H9 (cell line): ENCODE data around the gene FLT3LG. TPM values are rescaled to one million over a fixed set of nuclear protein-coding genes. Genes with fewer than 3 reads are reported as not detected.

Experiments used
- DNase-seq: peaks from one replicate; pipeline ENCODE4 v3.0.0-alpha.2; 2017
- H2AFZ ChIP-seq: one replicate; pipeline ENCODE4 v1.6.1; 2013; ENCODE audit warnings: mild to moderate bottlenecking, low read length, control low read depth, moderate library complexity
- H2AK5ac ChIP-seq: 2 replicates; pipeline ENCODE4 v1.6.1; 2013; ENCODE audit warnings: low read length, control low read depth, mixed read lengths; ENCODE audit not compliant: insufficient read length
- H2BK120ac ChIP-seq: one replicate; pipeline ENCODE4 v1.6.1; 2013; ENCODE audit warnings: low read depth, mild to moderate bottlenecking, low read length, control low read depth, inconsistent platforms; ENCODE audit not compliant: poor library complexity, severe bottlenecking
- H2BK12ac ChIP-seq: 2 replicates; pipeline ENCODE4 v1.6.1; 2013; ENCODE audit warnings: low read length, control low read depth, mixed read lengths, low read depth; ENCODE audit not compliant: insufficient read length
- H2BK15ac ChIP-seq: 2 replicates; pipeline ENCODE4 v1.6.1; 2013; ENCODE audit warnings: low read depth, low read length, control low read depth
- H2BK20ac ChIP-seq: one replicate; pipeline ENCODE4 v1.6.1; 2013; ENCODE audit warnings: low read depth, mild to moderate bottlenecking, low read length, control low read depth, inconsistent platforms; ENCODE audit not compliant: poor library complexity, severe bottlenecking
- H2BK5ac ChIP-seq: 2 replicates; pipeline ENCODE4 v1.6.1; 2013; ENCODE audit warnings: low read length, control low read depth, mixed read lengths; ENCODE audit not compliant: insufficient read length
- H3K14ac ChIP-seq: 2 replicates; pipeline ENCODE4 v1.6.1; 2013; ENCODE audit warnings: low read length, control low read depth; ENCODE audit not compliant: insufficient read depth
- H3K18ac ChIP-seq: 2 replicates; pipeline ENCODE4 v1.6.1; 2013; ENCODE audit warnings: low read depth, mild to moderate bottlenecking, mixed read lengths, low read length, control low read depth; ENCODE audit not compliant: insufficient read length
- H3K23ac ChIP-seq: 2 replicates; pipeline ENCODE4 v1.6.1; 2013; ENCODE audit warnings: low read length, control low read depth, mixed read lengths, low read depth; ENCODE audit not compliant: insufficient read length
- H3K23me2 ChIP-seq: 2 replicates; pipeline ENCODE4 v1.6.1; 2013; ENCODE audit warnings: low read depth, mild to moderate bottlenecking, mixed read lengths, low read length, control low read depth; ENCODE audit not compliant: insufficient read length, poor library complexity, severe bottlenecking
- H3K27ac ChIP-seq: 2 replicates; pipeline ENCODE4 v1.5.1; 2013; ENCODE audit warnings: low read length, control low read depth, mixed read lengths, low read depth; ENCODE audit not compliant: insufficient read length
- H3K27me3 ChIP-seq: 2 replicates; pipeline ENCODE4 v1.6.1; 2013; ENCODE audit warnings: low read length, control low read depth, inconsistent platforms; ENCODE audit not compliant: insufficient read depth
- H3K4ac ChIP-seq: 2 replicates; pipeline ENCODE4 v1.6.1; 2013; ENCODE audit warnings: low read depth, mild to moderate bottlenecking, control low read depth, inconsistent platforms, low read length, moderate library complexity
- H3K4me1 ChIP-seq: 2 replicates; pipeline ENCODE4 v1.6.1; 2013; ENCODE audit warnings: low read length, control low read depth, inconsistent platforms; ENCODE audit not compliant: insufficient read depth
- H3K4me2 ChIP-seq: 2 replicates; pipeline ENCODE4 v1.6.1; 2013; ENCODE audit warnings: low read length, control low read depth, mixed read lengths; ENCODE audit not compliant: insufficient read length, insufficient read depth
- H3K56ac ChIP-seq: 2 replicates; pipeline ENCODE4 v1.6.1; 2013; ENCODE audit warnings: low read depth, mild to moderate bottlenecking, mixed read lengths, low read length, control low read depth; ENCODE audit not compliant: insufficient read length
- H3K79me1 ChIP-seq: 2 replicates; pipeline ENCODE4 v1.6.1; 2013; ENCODE audit warnings: low read depth, mild to moderate bottlenecking, moderate library complexity, low read length, control low read depth, inconsistent platforms; ENCODE audit not compliant: insufficient read depth, poor library complexity, severe bottlenecking
- H3K79me2 ChIP-seq: 2 replicates; pipeline ENCODE4 v1.6.1; 2013; ENCODE audit warnings: low read length, control low read depth, inconsistent platforms; ENCODE audit not compliant: insufficient read depth
- H3K9ac ChIP-seq: 2 replicates; pipeline ENCODE4 v1.6.1; 2013; ENCODE audit warnings: low read length, control low read depth, mixed read lengths; ENCODE audit not compliant: insufficient read length; ENCODE audit errors: extremely low read depth
- H3K9me3 ChIP-seq: one replicate; pipeline ENCODE4 v1.6.1; 2013; ENCODE audit warnings: low read depth, low read length, inconsistent platforms; ENCODE audit not compliant: control insufficient read depth
- H3T11ph ChIP-seq: one replicate; pipeline ENCODE4 v1.6.1; 2013; ENCODE audit warnings: mild to moderate bottlenecking, low read length, control low read depth, inconsistent platforms
- H4K20me1 ChIP-seq: one replicate; pipeline ENCODE4 v1.6.1; 2013; ENCODE audit not compliant: control insufficient read depth, insufficient read length, insufficient read depth
- H4K5ac ChIP-seq: 2 replicates; pipeline ENCODE4 v1.6.1; 2013; ENCODE audit warnings: low read depth, mild to moderate bottlenecking, mixed read lengths, low read length, control low read depth; ENCODE audit not compliant: insufficient read length
- H4K8ac ChIP-seq: replicated peaks from 2 replicates; pipeline ENCODE4 v1.6.1; 2013; ENCODE audit warnings: low read length, control low read depth, mixed read lengths, low read depth; ENCODE audit not compliant: insufficient read length
- H4K91ac ChIP-seq: 2 replicates; pipeline ENCODE4 v1.6.1; 2013; ENCODE audit warnings: low read depth, mild to moderate bottlenecking, moderate library complexity, mixed read lengths, low read length, control low read depth; ENCODE audit not compliant: insufficient read length
- H3K27ac Mint-ChIP-seq, 3 experiments: 2 replicates in 2 of 3; 3 replicates in 1 of 3; pipeline ENCODE4 v1.8.0; 2020 to 2021; ENCODE audit warnings: mixed read lengths in 3 of 3, mild to moderate bottlenecking in 1 of 3, moderate library complexity in 1 of 3
- H3K27me3 Mint-ChIP-seq: 2 replicates; pipeline ENCODE4 v1.8.0; 2021; ENCODE audit warnings: low read depth, mild to moderate bottlenecking, moderate library complexity, mixed read lengths
- H3K36me3 Mint-ChIP-seq, 3 experiments: 2 replicates in 2 of 3; 3 replicates in 1 of 3; pipeline ENCODE4 v1.8.0; 2020 to 2021; ENCODE audit warnings: low read depth in 3 of 3, mixed read lengths in 3 of 3; ENCODE audit not compliant: insufficient read depth in 1 of 3
- H3K4me1 Mint-ChIP-seq, 2 experiments: 2 replicates each; pipeline ENCODE4 v1.8.0; 2020; ENCODE audit warnings: mixed read lengths in 2 of 2
- H3K4me3 Mint-ChIP-seq, 2 experiments: 2 replicates in 1 of 2; 3 replicates in 1 of 2; pipeline ENCODE4 v1.8.0; 2020 to 2021; ENCODE audit warnings: mild to moderate bottlenecking in 2 of 2, mixed read lengths in 2 of 2, moderate library complexity in 1 of 2
- H3K9me3 Mint-ChIP-seq, 2 experiments: 2 replicates in 1 of 2; 3 replicates in 1 of 2; pipeline ENCODE4 v1.8.0; 2020; ENCODE audit warnings: mild to moderate bottlenecking in 2 of 2, mixed read lengths in 2 of 2, moderate library complexity in 1 of 2
- WGBS: extraction: QIAGEN DNeasy Blood & Tissue Kit; methylation state at CpG from one replicate; pipeline ENCODE4 v1.1.7; 2013; ENCODE audit warnings: missing lambda C conversion rate, low lambda C conversion rate, mixed read lengths; ENCODE audit not compliant: insufficient read length; ENCODE audit errors: extremely low coverage; 5-methylcytosine and 5-hydroxymethylcytosine counted together
- total RNA-seq: library from RNA; stranded (reverse); gene quantifications from 2 replicates; pipeline ENCODE4 v1.2.1, GENCODE V29; 2021
- TF ChIP-seq, protein P1 (sequence below): fragments of 200-600 bp; sonication (generic); conservative IDR thresholded peaks from 3 replicates; pipeline ENCODE4 v1.8.0; 2021; ENCODE audit warnings: antibody characterized with exemption, mild to moderate bottlenecking

FLT3LG gene
- total RNA-seq, 1 experiment from 2014 or later: 2.1 TPM

DNA sequence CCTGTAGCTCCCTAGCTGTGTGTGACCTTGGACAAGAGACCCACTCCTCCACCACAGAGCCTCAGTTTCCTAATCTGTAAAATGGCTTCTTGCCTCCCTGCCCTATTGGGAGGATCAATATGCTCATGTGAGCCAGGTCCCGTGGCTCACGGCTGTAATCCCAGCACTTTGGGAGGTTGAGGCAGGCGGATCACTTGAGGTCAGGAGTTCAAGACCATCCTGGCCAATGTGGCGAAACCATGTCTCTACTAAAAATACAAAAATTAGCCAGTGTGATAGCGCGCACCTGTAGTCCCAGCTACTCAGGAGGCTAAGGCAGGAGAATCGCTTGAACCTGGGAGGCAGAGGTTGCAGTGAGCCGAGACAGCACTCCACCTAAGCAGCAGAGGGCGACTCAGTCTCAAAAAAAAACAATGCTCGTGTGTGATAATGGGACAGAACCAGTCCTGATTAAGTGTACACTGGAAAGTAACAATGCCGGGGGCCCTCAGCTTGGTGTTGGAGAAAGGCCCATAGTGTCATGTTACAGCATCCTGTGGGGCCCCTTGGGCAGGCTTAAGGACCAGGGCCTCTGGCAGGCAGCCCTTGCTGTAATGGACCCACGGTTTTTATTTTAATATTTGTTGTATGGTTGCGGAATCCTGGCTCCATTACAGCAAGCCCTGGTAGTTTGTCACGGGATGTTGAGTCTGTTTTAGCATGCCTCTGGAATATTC is 29.0 kb downstream of the FLT3LG start:
- no peak overlapping the region for H3K27ac Mint-ChIP-seq
- no peaks in the 10 kb centered on the region for H3K79me1 ChIP-seq
- no peak overlapping the region for H4K8ac ChIP-seq
- no peak overlapping the region for H4K91ac ChIP-seq
- H3K4me2 ChIP-seq: no peak overlapping the region
- no peak overlapping the region for H3K4ac ChIP-seq
- no peak overlapping the region for H2BK5ac ChIP-seq
- H3K23me2 ChIP-seq: no peaks in the 10 kb centered on the region
- H3K56ac ChIP-seq: no peak overlapping the region
- H2BK20ac ChIP-seq: no peak overlapping the region
- no peak overlapping the region for H3K18ac ChIP-seq
- no peaks in the 10 kb centered on the region for H3K79me2 ChIP-seq
- H3K4me1 ChIP-seq: no peaks in the 10 kb centered on the region; the same call in 1 of the 2 replicates
- no peak overlapping the region for H3K14ac ChIP-seq
- no peaks in the 10 kb centered on the region for H3K27me3 ChIP-seq
- H3T11ph ChIP-seq: no peak overlapping the region
- H2AK5ac ChIP-seq: no peak overlapping the region
- H3K27ac ChIP-seq: no peak overlapping the region
- no peak overlapping the region for H2AFZ ChIP-seq
- H3K27me3 Mint-ChIP-seq: peaks cover under 1% of the 10 kb centered on the region; the same call in 1 of the 2 replicates
- H3K9me3 Mint-ChIP-seq: no peaks in the 10 kb centered on the region; a peak in 1 of 5 replicates
- H2BK12ac ChIP-seq: no peak overlapping the region
- H3K9ac ChIP-seq: no peak overlapping the region
- H2BK15ac ChIP-seq: no peak overlapping the region
- H3K36me3 Mint-ChIP-seq: peaks cover 15 to 22% (median 18%) of the 10 kb centered on the region in 3 experiments; a peak in 6 of 7 replicates
- no peaks in the 10 kb centered on the region for H3K9me3 ChIP-seq
- H4K20me1 ChIP-seq: no peaks in the 10 kb centered on the region
- H2BK120ac ChIP-seq: no peak overlapping the region
- no peak overlapping the region for H3K23ac ChIP-seq
- no CpG with 5 or more reads among the region's 14 CpGs for WGBS
- DNase-seq: peak; percentile 46
- H3K4me1 Mint-ChIP-seq: peaks cover 21 to 25% of the 10 kb centered on the region in 2 experiments
- H4K5ac ChIP-seq: no peak overlapping the region
- TF ChIP-seq, protein P1, sequence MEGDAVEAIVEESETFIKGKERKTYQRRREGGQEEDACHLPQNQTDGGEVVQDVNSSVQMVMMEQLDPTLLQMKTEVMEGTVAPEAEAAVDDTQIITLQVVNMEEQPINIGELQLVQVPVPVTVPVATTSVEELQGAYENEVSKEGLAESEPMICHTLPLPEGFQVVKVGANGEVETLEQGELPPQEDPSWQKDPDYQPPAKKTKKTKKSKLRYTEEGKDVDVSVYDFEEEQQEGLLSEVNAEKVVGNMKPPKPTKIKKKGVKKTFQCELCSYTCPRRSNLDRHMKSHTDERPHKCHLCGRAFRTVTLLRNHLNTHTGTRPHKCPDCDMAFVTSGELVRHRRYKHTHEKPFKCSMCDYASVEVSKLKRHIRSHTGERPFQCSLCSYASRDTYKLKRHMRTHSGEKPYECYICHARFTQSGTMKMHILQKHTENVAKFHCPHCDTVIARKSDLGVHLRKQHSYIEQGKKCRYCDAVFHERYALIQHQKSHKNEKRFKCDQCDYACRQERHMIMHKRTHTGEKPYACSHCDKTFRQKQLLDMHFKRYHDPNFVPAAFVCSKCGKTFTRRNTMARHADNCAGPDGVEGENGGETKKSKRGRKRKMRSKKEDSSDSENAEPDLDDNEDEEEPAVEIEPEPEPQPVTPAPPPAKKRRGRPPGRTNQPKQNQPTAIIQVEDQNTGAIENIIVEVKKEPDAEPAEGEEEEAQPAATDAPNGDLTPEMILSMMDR: peak; percentile 59
- H3K4me3 Mint-ChIP-seq: peak overlapping the region in 1 of 2 experiments; percentile 60; a peak in 1 of 5 replicates
